ENCODE data around the gene CD28.
"Not testable (repeated sequence)": the region's sequence is repeated elsewhere in the genome, so short reads cannot be mapped to it uniquely, and the experiment has no call there.

CD28 gene

GRCh38 chr2:203784710-203785270 lies 78.4 kb downstream of the CD28 start:
- not testable (repeated sequence) for DNase-seq (ENCODE audit: low read depth)

GRCh38 chr2:203785391-203786110 lies 79.1 kb downstream of the CD28 start:
- DNase-seq (ENCODE audit: low read depth), result not testable (repeated sequence)

GRCh38 chr2:203786549-203787351 lies 80.3 kb downstream of the CD28 start:
- no peak for DNase-seq (ENCODE audit: low read depth)

GRCh38 chr2:203787979-203788378 lies 81.5 kb downstream of the CD28 start:
- DNase-seq (ENCODE audit: low read depth), result no peak

Measured in ELR (cell line).